ENCODE data around the gene OR8J1. TPM values are rescaled to one million over a fixed set of nuclear protein-coding genes. Genes with fewer than 3 reads are reported as not detected.
"Not testable (repeated sequence)": the region's sequence is repeated elsewhere in the genome, so short reads cannot be mapped to it uniquely, and the experiment has no call there.

The OR8J1 gene
- not detected in 2 replicates for total RNA-seq (2014; rRNA removed; shearing (Covaris generic))

- H3K27me3 ChIP-seq (replicated peaks): no peaks in the 10 kb centered on the region
- H3K4me1 ChIP-seq (replicated peaks): no peaks in the 10 kb centered on the region
- no peak for DNase-seq (ENCODE audit: low read depth in 1 of 2, low spot score in 2 of 2)
- no peak within 1 kb of the TSS for H3K27ac ChIP-seq
- no peak within 1 kb of the TSS for H3K4me3 ChIP-seq
- no peaks in the 10 kb centered on the region for H3K36me3 ChIP-seq
- H3K9me3 ChIP-seq (replicated peaks): no peaks in the 10 kb centered on the region
Measured at GRCh38 chr11:56353991-56354390, at the start of gene OR8J1. Gene OR8J1, plus strand, starts transcription at chr11:56354291. Its CDS starts 5,956 bp downstream, at chr11:56360247.

GRCh38 chr11:56307836-56308235 lies 46.3 kb upstream of the OR8J1 start:
- Histone ChIP-seq H3K9me3 (replicated peaks) (no peaks in the 10 kb centered on the region; the same call in none of the 2 replicates), H3K4me3 (no peak overlapping the region), H3K27ac (no peak overlapping the region), H3K27me3 (replicated peaks) (no peaks in the 10 kb centered on the region), H3K36me3 (no peaks in the 10 kb centered on the region), H3K4me1 (replicated peaks) (no peaks in the 10 kb centered on the region)
- no peak for DNase-seq (ENCODE audit: low read depth in 1 of 2, low spot score in 2 of 2)

DNA sequence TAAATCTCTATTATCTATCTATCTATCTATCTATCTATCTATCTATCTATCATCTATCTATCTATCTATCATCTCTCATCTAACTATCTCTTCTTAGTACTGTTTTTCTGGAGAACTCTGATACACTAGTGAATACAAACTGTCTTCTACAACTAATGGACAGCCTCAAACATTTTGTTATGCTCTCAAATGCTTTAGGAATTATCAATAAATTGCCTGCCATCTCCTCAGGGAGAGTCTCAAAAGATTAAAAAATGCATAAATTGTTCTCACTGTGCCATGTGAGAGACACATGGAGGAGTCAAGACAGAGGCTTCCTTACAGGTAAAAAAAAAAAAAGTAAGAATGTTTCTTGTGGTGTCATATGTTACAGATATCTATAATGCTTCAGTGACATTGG lies 39.2 kb upstream of the OR8J1 start, which contains the start of gene OR8K3:
TSS of gene OR8K3 (plus strand) at position 301 of the 400 bp plus-strand sequence. CDS start 3,163 bp downstream, outside the sequence.
- H3K36me3 ChIP-seq: no peaks in the 10 kb centered on the region
- H3K4me3 ChIP-seq: no peak within 1 kb of the TSS
- H3K4me1 ChIP-seq (replicated peaks): no peaks in the 10 kb centered on the region
- H3K27me3 ChIP-seq (replicated peaks): no peaks in the 10 kb centered on the region
- no peak within 1 kb of the TSS for H3K27ac ChIP-seq
- no peaks in the 10 kb centered on the region; the same call in 1 of the 2 replicates for H3K9me3 ChIP-seq (replicated peaks)
- no peak for DNase-seq (ENCODE audit: low read depth in 1 of 2, low spot score in 2 of 2)

DNA sequence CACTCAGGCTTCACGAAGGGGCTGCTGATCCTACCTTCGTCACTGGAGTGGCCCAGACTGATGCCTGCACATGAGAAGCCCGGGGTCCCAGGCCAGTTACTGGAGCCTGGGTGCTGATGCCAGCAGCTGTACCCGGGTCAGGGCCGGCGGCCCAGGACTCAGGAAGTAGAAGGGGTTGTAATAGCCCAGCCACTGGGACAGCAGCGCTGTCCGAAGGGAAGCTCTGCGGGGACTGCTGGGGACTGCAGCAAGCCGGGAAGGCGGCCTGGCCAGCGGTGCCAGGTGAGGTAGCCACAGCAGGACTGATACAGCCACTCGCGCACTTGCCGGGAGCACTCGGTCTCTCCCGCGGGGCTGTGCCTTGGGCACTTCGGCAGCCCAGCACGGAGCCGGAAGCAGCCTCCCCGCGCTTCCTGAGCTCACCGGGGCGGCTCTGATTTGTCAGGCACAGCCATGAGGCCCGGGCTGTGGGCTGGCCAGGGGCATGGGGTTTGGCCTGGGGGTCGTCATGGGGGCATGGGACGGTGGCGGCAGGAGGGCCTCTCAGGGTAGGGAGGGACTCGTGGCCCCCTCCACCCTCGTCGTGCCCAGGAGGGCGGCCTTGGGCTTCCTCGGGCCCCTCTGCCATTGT lies 22.1 kb upstream of the OR8J1 start:
- Histone ChIP-seq H3K4me3 (no peak overlapping the region), H3K27me3 (replicated peaks) (no peaks in the 10 kb centered on the region), H3K4me1 (replicated peaks) (no peaks in the 10 kb centered on the region), H3K9me3 (replicated peaks) (no peaks in the 10 kb centered on the region), H3K36me3 (no peaks in the 10 kb centered on the region), H3K27ac (no peak overlapping the region)
- no peak for DNase-seq (ENCODE audit: low read depth in 1 of 2, low spot score in 2 of 2)

- Histone ChIP-seq H3K36me3 (no peaks in the 10 kb centered on the region), H3K4me3 (no peak overlapping the region), H3K9me3 (replicated peaks) (no peaks in the 10 kb centered on the region), H3K27ac (no peak overlapping the region), H3K27me3 (replicated peaks) (no peaks in the 10 kb centered on the region), H3K4me1 (replicated peaks) (no peaks in the 10 kb centered on the region)
- no peak for DNase-seq (ENCODE audit: low read depth in 1 of 2, low spot score in 2 of 2)
Measured at GRCh38 chr11:56333156-56333555, 20.9 kb upstream of the OR8J1 start.

DNA sequence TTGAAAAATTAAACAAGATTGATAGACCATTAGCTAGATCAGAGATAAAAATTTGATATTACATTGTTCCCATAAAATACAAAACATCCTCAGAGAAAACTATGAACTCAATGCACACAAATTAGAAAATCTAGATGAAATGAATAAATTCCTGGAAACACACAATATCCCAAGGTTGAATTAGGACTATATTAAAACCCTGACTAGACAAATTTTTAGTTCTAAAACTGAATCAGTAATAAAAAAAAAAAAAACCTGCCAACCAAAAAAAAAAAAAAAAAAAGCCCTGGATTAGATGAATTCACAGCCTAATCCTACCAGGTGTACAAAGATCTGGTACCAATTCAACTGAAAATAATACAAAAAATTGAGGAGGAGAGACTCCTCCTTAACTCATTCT lies 13.8 kb upstream of the OR8J1 start:
- Histone ChIP-seq H3K27ac (no peak overlapping the region), H3K9me3 (replicated peaks) (no peaks in the 10 kb centered on the region), H3K4me3 (no peak overlapping the region), H3K27me3 (replicated peaks) (no peaks in the 10 kb centered on the region), H3K36me3 (no peaks in the 10 kb centered on the region), H3K4me1 (replicated peaks) (no peaks in the 10 kb centered on the region)
- DNase-seq (ENCODE audit: low read depth in 1 of 2, low spot score in 2 of 2): no peak

GRCh38 chr11:56345739-56346138 lies 8.4 kb upstream of the OR8J1 start, which contains the start of gene OR8K1:
Gene OR8K1, plus strand, starts transcription at chr11:56346039. Its CDS starts 0 bp downstream, at chr11:56346039.
- Histone ChIP-seq H3K27me3 (replicated peaks) (no peaks in the 10 kb centered on the region), H3K9me3 (replicated peaks) (no peaks in the 10 kb centered on the region), H3K36me3 (no peaks in the 10 kb centered on the region), H3K4me1 (replicated peaks) (no peaks in the 10 kb centered on the region), H3K27ac (no peak within 1 kb of the TSS), H3K4me3 (no peak within 1 kb of the TSS)
- DNase-seq (ENCODE audit: low read depth in 1 of 2, low spot score in 2 of 2): no peak

DNA sequence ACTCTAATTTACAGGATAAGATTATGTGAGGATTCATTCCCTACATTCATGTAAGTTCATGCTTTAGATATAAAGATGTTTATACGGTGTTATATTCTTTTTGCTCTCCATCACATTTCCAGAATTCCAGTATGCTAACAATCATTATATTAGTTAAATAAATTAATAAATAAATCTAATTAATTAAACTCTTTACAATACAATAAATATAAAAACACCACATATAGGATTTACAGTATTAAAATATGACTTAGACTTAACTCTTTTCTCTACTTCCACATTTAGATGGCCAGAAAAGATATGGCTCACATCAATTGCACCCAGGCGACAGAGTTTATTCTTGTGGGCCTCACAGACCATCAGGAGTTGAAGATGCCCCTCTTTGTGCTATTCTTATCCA lies 21.2 kb downstream of the OR8J1 start, which contains the start of gene OR8U1:
TSS of gene OR8U1 (plus strand) at position 301 of the 400 bp plus-strand sequence. CDS start at position 301, 0 bp downstream.
- Histone ChIP-seq H3K4me3 (no peak within 1 kb of the TSS), H3K4me1 (replicated peaks) (no peaks in the 10 kb centered on the region), H3K27me3 (replicated peaks) (no peaks in the 10 kb centered on the region), H3K36me3 (no peaks in the 10 kb centered on the region), H3K9me3 (replicated peaks) (no peaks in the 10 kb centered on the region), H3K27ac (no peak within 1 kb of the TSS)
- DNase-seq (ENCODE audit: low read depth in 1 of 2, low spot score in 2 of 2): no peak

DNA sequence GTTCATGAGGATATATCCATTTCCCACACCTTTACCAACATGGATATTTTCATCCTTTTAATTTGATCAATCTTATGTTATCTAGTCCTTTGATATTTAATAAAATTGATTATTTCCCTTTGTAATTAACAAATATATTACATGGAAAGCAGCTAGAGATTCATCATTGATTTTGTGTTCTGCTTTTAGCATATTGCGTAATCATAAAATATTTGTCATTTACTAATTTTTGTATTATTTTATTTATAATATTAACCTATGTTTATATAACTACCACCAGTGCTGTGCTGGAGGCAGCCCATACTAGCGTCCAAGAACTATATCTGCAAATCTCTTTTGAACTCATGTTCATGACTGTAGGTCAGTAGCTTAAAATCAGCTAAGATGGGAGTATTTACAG lies 26.0 kb downstream of the OR8J1 start:
- H3K4me3 ChIP-seq: no peak overlapping the region
- no peaks in the 10 kb centered on the region for H3K9me3 ChIP-seq (replicated peaks)
- H3K4me1 ChIP-seq (replicated peaks): no peaks in the 10 kb centered on the region
- DNase-seq (ENCODE audit: low read depth in 1 of 2, low spot score in 2 of 2): no peak
- H3K36me3 ChIP-seq: no peaks in the 10 kb centered on the region
- H3K27ac ChIP-seq: no peak overlapping the region
- H3K27me3 ChIP-seq (replicated peaks): no peaks in the 10 kb centered on the region

DNA sequence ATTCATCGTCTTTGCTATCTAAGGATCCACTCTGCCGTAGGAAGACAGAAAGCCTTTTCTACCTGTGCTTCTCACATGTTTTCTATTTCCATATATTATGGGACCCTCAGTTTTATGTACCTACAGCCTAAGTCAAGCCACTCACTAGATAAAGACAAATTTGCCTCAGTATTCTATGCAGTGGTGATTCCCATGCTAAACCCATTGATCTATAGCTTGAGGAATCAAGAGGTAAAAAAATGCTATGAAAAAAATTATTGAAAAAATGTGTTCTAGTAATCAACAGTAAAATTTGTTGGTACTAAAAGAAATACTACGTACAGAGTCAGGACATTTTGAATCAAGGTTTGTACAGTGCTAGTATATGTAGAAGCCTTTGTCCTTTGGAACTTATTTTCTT lies 40.3 kb downstream of the OR8J1 start:
- Histone ChIP-seq H3K27me3 (replicated peaks) (no peaks in the 10 kb centered on the region), H3K9me3 (replicated peaks) (no peaks in the 10 kb centered on the region), H3K4me3 (no peak overlapping the region), H3K4me1 (replicated peaks) (no peaks in the 10 kb centered on the region), H3K27ac (no peak overlapping the region), H3K36me3 (no peaks in the 10 kb centered on the region)
- no peak for DNase-seq (ENCODE audit: low read depth in 1 of 2, low spot score in 2 of 2)

GRCh38 chr11:56396047-56396446 lies 42.0 kb downstream of the OR8J1 start:
- DNase-seq (ENCODE audit: low read depth in 1 of 2, low spot score in 2 of 2): no peak
- Histone ChIP-seq H3K9me3 (replicated peaks) (no peaks in the 10 kb centered on the region), H3K27me3 (replicated peaks) (no peaks in the 10 kb centered on the region), H3K4me1 (replicated peaks) (no peaks in the 10 kb centered on the region), H3K27ac (no peak overlapping the region), H3K4me3 (no peak overlapping the region), H3K36me3 (no peaks in the 10 kb centered on the region)

GRCh38 chr11:56401858-56402461 lies 47.9 kb downstream of the OR8J1 start:
- H3K9me3 ChIP-seq (replicated peaks); H3K4me3 ChIP-seq; H3K4me1 ChIP-seq (replicated peaks); H3K27me3 ChIP-seq (replicated peaks); H3K27ac ChIP-seq; DNase-seq (ENCODE audit: low read depth in 1 of 2, low spot score in 2 of 2); H3K36me3 ChIP-seq: not testable (repeated sequence)

DNA sequence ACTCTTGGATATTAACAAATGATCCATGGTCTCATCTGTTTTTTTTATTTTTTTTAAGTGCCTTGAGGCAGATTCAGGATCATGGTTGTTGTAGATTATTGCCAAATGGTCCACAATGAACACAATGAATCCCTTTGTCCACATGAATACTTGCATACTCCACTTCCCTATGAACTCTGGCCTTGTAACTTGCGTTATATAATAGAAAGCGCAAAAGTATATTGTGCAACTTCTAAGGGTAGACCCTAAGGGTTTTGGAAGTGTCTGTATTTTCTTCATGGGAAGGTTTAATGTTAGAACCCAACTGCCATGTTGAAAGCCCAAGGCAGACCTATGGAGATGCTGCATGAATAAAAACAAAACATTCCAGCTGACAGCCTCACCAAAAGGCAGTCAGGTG lies 50.3 kb downstream of the OR8J1 start:
- no peaks in the 10 kb centered on the region for H3K27me3 ChIP-seq (replicated peaks)
- H3K4me3 ChIP-seq: no peak overlapping the region
- no peaks in the 10 kb centered on the region for H3K36me3 ChIP-seq
- no peaks in the 10 kb centered on the region for H3K4me1 ChIP-seq (replicated peaks)
- DNase-seq (ENCODE audit: low read depth in 1 of 2, low spot score in 2 of 2): no peak
- no peaks in the 10 kb centered on the region for H3K9me3 ChIP-seq (replicated peaks)
- H3K27ac ChIP-seq: no peak overlapping the region

- Histone ChIP-seq H3K27ac (no peak overlapping the region), H3K27me3 (replicated peaks) (no peaks in the 10 kb centered on the region), H3K4me1 (replicated peaks) (no peaks in the 10 kb centered on the region), H3K9me3 (replicated peaks) (no peaks in the 10 kb centered on the region), H3K36me3 (no peaks in the 10 kb centered on the region), H3K4me3 (no peak overlapping the region)
- no peak for DNase-seq (ENCODE audit: low read depth in 1 of 2, low spot score in 2 of 2)
Measured at GRCh38 chr11:56410801-56411200, 56.7 kb downstream of the OR8J1 start.
